MM.1S (cell line): ENCODE measurements around the gene LGALS8.
"Not testable (repeated sequence)": the region's sequence is repeated elsewhere in the genome, so short reads cannot be mapped to it uniquely, and the experiment has no call there.

Experiments
- EZH2phosphoT487 ChIP-seq: fragments of 300-600 bp; sonication (generic); IDR thresholded peaks from 2 replicates; pipeline ENCODE4 v1.6.1; 2018; ENCODE audit warnings: antibody characterized with exemption, low read length
- TF ChIP-seq, protein P1 (sequence below): fragments of 300-600 bp; sonication (generic); IDR thresholded peaks from 2 replicates; pipeline ENCODE4 v1.5.1; 2016; ENCODE audit warnings: antibody characterized with exemption, low read length, mixed read lengths

DNA sequence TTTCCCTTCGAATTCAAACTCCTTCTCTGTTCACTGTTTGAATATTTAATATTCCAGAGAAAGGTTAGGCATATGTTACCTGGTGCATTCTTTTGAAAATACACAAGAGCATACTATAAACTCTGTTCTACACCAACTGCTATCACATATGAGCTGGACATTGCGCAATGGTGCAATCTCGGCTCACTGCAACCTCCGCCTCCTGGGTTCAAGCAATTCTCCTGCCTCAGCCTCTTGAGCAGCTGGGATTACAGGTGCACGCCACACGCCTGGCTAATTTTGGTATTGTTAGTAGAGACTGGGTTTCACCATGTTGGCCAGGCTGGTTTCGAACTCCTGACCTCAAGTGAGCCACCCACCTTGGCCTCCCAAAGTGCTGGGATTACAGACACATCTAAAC, 53.3 kb downstream of the LGALS8 start:
- TF ChIP-seq, protein P1, sequence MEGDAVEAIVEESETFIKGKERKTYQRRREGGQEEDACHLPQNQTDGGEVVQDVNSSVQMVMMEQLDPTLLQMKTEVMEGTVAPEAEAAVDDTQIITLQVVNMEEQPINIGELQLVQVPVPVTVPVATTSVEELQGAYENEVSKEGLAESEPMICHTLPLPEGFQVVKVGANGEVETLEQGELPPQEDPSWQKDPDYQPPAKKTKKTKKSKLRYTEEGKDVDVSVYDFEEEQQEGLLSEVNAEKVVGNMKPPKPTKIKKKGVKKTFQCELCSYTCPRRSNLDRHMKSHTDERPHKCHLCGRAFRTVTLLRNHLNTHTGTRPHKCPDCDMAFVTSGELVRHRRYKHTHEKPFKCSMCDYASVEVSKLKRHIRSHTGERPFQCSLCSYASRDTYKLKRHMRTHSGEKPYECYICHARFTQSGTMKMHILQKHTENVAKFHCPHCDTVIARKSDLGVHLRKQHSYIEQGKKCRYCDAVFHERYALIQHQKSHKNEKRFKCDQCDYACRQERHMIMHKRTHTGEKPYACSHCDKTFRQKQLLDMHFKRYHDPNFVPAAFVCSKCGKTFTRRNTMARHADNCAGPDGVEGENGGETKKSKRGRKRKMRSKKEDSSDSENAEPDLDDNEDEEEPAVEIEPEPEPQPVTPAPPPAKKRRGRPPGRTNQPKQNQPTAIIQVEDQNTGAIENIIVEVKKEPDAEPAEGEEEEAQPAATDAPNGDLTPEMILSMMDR = not testable (repeated sequence)
- TF ChIP-seq EZH2phosphoT487 = not testable (repeated sequence)
